Neural progenitor cell (in vitro differentiated cells): ENCODE results near the gene ERC1.

Source experiments
- EZH2 ChIP-seq: fragments of 200-600 bp; sonication (generic); IDR thresholded peaks from 2 replicates; pipeline ENCODE4 v1.6.1; 2017; ENCODE audit warnings: antibody characterized with exemption, mild to moderate bottlenecking, moderate library complexity
- EZH2phosphoT487 ChIP-seq: fragments of 200-600 bp; sonication (generic); IDR thresholded peaks from 2 replicates; pipeline ENCODE4 v1.6.1; 2017; ENCODE audit warnings: antibody characterized with exemption
- TF ChIP-seq, protein P1 (sequence below): fragments of 200-600 bp; sonication (generic); IDR thresholded peaks from 2 replicates; pipeline ENCODE4 v1.5.1; 2017; ENCODE audit warnings: antibody characterized with exemption, mild to moderate bottlenecking

DNA sequence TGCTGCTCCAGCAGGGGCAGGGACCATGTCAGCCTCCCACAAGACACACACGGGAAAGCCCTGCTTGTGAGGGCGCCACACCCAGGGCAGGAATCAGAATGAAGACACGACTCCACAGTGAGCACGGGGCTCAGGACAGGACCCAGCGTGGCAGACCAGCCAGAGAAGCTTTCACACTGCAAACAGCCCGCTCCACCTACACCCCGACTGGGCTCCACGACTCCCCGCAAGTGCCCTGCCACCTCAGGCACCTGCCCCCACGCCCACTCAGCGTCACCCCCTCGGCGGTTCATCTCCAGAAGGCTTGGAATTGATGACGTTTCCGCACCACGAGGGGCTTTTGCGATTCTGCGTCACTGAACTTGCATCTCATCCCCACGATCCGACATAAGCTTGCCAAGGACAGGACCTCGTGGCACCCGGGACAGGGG is 512.3 kb downstream of the ERC1 start:
- TF ChIP-seq, protein P1, sequence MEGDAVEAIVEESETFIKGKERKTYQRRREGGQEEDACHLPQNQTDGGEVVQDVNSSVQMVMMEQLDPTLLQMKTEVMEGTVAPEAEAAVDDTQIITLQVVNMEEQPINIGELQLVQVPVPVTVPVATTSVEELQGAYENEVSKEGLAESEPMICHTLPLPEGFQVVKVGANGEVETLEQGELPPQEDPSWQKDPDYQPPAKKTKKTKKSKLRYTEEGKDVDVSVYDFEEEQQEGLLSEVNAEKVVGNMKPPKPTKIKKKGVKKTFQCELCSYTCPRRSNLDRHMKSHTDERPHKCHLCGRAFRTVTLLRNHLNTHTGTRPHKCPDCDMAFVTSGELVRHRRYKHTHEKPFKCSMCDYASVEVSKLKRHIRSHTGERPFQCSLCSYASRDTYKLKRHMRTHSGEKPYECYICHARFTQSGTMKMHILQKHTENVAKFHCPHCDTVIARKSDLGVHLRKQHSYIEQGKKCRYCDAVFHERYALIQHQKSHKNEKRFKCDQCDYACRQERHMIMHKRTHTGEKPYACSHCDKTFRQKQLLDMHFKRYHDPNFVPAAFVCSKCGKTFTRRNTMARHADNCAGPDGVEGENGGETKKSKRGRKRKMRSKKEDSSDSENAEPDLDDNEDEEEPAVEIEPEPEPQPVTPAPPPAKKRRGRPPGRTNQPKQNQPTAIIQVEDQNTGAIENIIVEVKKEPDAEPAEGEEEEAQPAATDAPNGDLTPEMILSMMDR = no peak
- no peak for TF ChIP-seq EZH2phosphoT487
- TF ChIP-seq EZH2 = no peak
